ENCODE data around the gene C1QTNF2.
"Not testable (repeated sequence)": the region's sequence is repeated elsewhere in the genome, so short reads cannot be mapped to it uniquely, and the experiment has no call there.

The C1QTNF2 gene

DNA sequence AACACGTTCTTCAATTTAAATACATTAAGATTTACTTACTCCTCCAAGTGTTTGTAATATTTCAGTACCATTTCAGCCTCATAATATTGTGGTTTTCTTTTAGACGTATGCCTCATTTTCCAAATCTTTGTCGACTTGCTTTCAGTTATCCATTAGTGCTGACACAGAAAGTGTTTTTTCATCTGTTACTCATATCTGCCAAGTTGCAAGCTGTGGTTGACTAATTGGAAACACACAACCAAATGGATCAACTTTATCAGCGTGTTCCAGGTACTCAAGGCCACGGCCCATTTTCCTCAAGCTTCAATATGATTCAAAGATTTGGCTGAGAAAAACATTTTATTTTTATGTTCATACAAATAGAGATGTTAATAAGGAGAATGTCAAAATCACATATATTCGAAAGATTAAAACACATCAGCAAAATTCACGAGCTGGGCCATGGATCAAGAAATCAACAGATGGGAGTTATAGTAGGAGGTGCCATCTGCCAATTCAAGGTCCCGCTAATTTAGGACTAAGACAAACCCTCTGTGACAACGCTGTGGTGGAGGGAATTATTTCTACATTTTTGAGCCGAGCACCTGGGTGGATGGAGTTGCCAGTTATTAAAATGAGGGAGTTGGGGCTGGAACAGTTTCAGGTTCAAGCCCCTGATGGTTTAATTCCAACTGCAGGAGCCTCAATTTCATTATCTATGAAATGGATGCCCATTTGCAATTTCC, 30.9 kb downstream of the C1QTNF2 start:
- DNase-seq: no peak

- DNase-seq: not testable (repeated sequence)
These were observed 35.7 kb downstream of the C1QTNF2 start for GRCh38 chr5:160334716-160335115.

DNA sequence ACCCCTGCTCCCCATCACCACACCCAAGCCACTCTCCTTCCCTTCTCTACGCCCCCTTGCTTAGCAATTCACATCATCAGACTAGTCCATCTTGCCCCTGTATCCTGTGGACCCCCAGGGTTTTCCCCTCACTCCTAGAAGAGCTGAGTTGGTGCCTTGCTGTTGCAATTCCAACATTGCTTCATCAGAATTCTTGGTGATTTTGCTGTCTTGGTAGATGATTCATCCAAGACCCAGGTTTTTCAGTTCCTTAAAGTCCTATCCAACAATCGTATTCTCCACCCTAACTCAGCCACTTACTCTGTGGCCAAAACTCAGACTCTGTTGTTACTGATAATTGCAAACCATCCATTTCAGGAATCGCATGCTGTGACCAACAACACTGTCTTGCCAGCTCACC, 36.7 kb downstream of the C1QTNF2 start:
- peak; percentile 33 for DNase-seq

DNA sequence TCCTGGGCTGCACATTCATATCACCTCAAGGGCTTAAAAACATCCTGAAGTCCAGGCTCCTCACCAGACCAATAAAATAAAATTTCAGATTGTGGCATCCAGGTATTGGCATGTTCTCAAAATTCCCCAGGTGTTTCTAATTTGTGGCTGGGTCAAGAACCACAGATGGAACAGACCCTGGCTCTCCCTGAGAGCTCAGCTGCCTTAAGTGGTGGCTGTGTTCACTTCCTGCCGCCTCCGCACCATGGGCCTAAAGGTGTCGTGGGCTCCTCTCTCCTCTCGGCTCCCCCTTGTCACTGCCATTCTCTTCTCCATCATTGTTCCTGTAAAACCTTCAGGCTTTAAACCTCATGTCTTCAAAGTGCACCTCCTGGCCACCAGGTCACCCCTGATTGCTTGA, 40.2 kb downstream of the C1QTNF2 start:
- DNase-seq: no peak

- DNase-seq: no peak
These were observed 42.6 kb downstream of the C1QTNF2 start for GRCh38 chr5:160327818-160328217.

GRCh38 chr5:160326981-160327380, 43.4 kb downstream of the C1QTNF2 start:
- no peak for DNase-seq

DNA sequence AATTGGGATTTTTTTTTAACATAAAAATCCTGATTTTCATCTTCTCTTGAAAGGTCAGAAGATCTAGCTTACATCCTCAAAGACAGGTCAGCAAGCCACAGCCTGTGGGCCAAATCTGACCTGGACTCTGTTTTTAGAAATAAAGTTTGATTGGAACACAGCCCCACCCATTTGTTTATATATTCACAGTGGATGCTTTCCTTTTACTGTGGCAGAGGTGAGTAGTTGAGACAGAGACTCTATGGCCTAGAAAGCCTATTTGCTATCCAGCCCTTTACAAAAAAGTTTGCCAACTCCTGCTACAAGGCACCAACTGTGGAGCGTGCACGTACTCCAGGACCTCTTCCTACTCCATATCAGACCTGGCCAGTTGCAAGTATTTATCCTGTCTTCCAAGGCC, 44.7 kb downstream of the C1QTNF2 start:
- DNase-seq: no peak

- no peak for DNase-seq
These were observed 45.5 kb downstream of the C1QTNF2 start for GRCh38 chr5:160324886-160325285.

GRCh38 chr5:160318409-160318808, 52.0 kb downstream of the C1QTNF2 start:
- DNase-seq: no peak

DNA sequence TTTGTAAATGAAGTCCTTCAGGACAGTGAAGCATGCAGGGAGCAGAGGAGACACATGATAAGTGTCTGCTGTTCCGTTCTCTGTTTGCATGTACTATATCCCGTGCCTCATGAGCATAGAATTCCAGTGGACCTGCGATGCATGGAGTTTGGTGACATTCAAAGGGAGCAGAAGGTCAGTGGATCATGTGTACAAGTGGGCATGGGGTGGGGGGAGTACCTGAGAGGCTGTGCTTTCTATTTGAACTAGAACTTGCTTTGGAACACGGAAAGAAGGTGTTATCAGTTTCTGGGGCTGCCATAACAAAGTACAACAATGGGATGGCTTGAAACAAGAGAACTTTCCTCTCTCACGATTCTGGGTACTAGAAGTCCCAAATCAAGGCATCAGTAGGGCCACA, 53.0 kb downstream of the C1QTNF2 start:
- DNase-seq: no peak

DNA sequence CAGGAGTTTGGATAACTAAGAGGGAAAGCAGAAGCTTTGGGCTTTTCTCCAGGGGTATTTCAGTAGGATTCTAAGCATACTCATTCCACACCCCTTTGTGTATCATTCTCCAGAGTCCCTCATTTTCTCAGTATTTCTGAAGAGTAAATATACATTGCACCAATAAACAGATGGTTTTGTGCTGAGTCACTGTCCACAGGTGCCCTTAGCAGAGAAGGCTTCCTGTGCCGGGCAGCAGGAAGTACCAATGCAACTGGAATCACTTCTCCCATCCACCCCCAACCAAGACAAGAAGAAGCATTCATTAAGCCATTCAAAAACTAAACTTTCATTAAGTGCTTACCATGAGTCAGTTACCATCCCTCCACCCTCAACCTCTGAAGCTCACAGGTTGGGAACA, 54.5 kb downstream of the C1QTNF2 start:
- no peak for DNase-seq

DNA sequence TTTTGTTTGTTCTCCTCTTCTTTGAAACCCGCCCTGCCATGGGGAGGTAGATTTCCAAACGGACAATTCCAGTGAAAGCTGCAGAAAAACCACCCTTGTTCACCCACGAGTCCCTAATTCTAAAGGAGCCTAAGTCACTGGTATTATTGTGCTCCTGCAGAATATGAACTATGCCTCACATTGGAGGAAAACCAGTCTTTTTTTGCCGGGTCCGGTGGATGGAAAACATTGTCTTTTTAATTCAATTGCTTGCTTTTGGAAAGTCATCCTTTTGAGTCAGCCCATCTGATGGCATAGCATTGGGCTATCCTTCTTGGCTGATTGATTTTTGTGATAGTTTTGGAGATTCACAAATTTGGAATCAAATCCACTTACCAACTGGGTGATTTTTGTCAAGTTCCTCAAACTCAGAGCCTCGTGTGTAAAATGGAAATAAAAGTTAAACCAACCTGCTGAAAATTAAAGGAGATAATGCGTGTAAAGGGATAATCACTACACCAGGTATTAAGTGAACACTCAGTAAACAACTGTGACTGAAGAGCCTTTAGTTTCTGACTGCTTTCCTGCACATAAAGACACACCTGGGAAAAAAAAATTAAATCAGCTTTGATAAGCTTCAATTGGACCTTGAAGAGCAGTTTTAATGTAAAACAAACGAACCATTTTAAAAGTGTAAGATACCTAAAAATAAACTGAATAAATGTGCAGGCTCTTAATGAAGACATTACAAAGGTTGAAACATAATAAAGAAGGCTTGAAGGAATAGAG, 57.3 kb downstream of the C1QTNF2 start:
- DNase-seq: no peak

DNA sequence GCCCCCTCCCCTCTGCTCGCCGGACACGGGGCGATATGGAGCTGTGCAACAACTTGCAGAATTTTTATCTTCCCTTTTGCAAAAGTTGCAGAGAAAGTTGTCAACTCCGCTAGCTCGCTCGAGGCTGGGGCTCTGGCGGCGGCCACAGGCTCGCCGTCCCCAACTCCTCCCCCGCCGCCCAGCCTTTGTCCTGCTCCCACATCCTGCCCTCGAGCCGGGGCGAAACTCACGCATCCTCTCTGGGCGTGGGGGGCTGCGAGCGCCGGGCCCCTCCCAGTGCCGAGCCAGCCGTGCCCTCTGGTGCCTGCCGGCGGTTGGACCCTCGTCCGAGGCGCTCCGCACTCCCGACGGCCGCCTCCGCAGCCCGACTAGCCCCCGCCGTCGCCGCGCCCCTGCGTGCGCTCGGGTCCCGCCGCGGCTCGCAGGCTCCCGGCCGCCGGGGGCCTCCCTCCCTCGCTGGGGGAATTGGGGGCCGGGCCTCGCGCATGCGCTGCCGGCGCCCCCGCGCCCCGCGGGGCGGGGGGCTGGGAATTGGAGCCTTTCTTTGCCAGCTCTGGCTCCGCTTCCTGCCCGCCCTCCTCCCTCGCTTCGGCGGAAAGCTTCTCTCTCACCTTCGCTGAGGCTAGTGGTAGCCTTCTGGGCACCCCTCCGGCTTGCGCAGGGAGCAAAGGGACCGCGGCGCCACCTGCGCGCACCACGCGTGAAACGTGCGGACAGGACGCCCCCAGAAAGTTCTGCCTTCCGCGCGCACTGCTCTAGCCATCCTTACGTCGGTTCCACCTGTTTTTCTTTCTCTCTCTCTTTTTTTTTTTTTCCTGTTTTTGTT, 58.1 kb downstream of the C1QTNF2 start, which contains the start of gene CCNJL:
CCNJL (minus strand) TSS at position 431 of the 826 bp plus-strand sequence. CDS start 641 bp downstream, outside the sequence.
- no peak for DNase-seq

DNA sequence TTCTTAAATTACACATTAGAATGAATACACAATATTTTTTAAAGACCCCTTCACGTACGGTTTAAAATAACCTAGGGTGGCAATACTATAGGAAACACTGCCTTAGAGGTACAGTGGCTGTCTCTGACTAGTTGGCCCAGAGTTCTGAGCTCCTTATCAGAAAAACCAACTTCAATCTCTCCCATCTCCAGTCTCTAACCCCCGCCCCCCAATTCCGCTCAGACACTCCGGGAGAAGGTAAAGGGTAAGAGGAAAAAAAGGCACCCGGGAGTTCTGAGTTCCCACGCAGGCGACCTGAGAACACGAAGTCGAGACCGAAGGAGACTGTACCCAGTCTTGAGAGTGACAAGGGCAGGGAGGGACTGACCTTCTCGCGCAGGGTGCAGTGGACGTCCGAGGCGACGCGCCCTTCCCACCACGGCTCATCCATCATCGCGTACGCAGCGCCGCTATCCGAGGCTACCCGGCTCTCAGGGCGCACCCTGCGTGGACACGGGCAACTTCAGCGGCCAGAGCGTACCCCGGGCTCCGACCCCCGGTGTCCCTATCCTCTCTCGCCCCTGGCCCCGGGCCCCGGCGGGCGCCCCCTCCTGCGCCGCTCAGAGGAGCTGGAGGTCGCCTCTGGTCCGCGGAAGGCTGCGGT, 58.8 kb downstream of the C1QTNF2 start:
- DNase-seq: no peak

- no peak for DNase-seq
These were observed 59.7 kb downstream of the C1QTNF2 start for GRCh38 chr5:160310552-160311295.

DNA sequence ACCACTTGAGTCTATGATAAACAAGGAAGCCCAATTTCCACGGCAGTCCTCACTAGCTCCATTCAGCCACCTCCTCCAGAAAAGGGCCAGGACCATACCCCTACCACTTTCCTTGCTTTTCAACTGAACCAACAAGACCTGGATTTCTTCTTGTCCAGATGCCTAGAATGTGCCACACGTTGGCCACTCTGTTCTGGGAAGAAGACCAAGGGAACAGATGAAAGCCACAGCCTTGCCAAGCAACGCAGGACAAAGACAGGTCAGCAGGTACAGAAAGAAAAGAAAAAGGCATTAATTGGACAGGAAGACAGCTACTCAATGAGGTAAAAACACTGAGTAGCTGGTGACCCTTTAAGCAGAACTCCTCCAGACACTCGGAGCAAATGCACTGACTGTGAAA, 60.3 kb downstream of the C1QTNF2 start:
- no peak for DNase-seq

- DNase-seq: no peak
These were observed 63.7 kb downstream of the C1QTNF2 start for GRCh38 chr5:160306696-160307095.

- no peak for DNase-seq
These were observed 65.1 kb downstream of the C1QTNF2 start for GRCh38 chr5:160305319-160305718.

DNA sequence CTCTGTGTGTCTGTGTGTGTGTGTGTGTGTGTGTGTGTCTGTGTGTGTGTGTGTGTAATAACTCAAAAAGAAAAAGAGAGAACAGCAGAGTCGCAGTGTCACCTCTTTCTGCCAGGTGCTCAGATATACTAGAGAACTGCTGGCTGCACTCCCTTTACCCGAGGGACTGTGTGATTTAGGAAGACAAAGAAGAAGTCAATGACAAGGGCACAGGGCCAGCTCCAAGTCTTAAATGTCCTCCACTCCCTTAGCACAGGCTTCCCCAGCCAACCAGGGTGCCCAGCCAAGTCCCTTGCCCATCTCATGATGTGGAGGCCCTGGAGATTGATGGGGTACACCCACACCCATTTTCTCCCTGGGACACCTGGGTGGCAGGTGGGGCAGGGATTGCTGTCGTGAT, 66.7 kb downstream of the C1QTNF2 start:
- no peak for DNase-seq

GRCh38 chr5:160298189-160298588, 72.2 kb downstream of the C1QTNF2 start:
- DNase-seq: no peak

DNA sequence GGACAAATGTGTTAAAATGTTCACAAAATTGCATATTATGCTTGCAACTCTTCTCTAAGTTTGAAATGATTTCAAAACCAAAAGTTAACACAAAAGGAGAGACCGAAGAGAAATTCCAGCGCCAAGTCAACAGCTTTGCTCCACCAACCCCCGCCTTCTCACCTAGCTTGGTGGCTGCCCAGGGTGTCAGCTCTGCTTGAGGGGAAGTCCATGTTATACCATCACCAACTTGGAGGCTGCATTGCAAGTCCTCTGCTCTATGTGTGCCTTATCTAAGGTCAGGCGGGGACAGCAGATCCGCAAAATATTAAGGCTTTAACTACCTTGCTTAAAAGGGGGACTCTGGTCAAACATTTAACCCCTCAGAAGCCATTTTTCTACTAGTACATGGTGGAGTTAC, 72.7 kb downstream of the C1QTNF2 start:
- DNase-seq: peak; percentile 25

All from CD4-positive, alpha-beta T cell treated with Interleukin-15 for 1 hour (primary cell).